ENCODE results near the gene CLDN9.
A peak's percentile ranks its signal among the peaks of the same experiment; 100 is the strongest.

CLDN9 gene

GRCh38 chr16:3036726-3037315 lies 24.1 kb downstream of the CLDN9 start, which contains the start of gene BICDL2:
Gene BICDL2, minus strand, starts transcription at chr16:3036944. Its CDS starts 1,448 bp downstream, at chr16:3035496.
- no peaks in the 10 kb centered on the region for H3K4me1 ChIP-seq (ENCODE audit: control insufficient read depth, insufficient read depth, low read length)
- ChIA-PET CTCF (interaction anchor here (0.9 to 7.2 kb wide), 3 partner anchors 7 to 93 kb away, joined by 3 to 87 read pairs (median 3); no protein-coding TSS in a partner anchor), POLR2A (no interaction called here)

DNA sequence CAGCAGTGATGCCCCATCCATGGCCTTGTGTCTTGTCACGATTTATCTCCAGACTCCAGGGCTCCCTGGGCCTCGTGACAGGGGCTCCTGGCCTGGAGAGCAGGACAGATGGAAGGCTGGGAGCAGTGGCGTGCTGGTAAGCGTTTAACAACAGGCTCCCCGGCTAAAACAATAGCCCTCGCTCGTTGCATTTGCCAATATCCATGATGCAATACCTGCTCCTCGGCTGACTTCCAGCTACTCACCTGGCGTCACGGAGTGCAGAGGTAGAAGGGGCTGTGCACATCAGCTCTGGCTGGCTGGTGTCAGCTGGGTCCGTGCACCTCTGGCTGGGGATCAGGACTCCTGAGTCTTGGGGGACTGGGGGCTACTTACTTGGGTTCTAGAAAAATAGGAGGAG lies 25.5 kb downstream of the CLDN9 start:
- no peak overlapping the region for H3K4me3 ChIP-seq (ENCODE audit: low read depth, low read length)
- POLR2A ChIA-PET: no interaction called here

More at GRCh38 chr16:3036726-3037315, 24.1 kb downstream of the CLDN9 start, which contains the start of gene BICDL2:
- Histone ChIP-seq H3K4me3 (ENCODE audit: low read depth, low read length) (no peak within 1 kb of the TSS), H3K27ac (ENCODE audit: extremely low read depth, low read depth, low read length) (no peak within 1 kb of the TSS), H3K9me3 (ENCODE audit: control insufficient read depth, insufficient read depth, low read depth, low read length) (no peaks in the 10 kb centered on the region), H3K36me3 (ENCODE audit: control insufficient read depth in 2 of 2, insufficient read depth in 1 of 2, low read length in 2 of 2) (no peaks in the 10 kb centered on the region)
- peak; percentile 92 for TF ChIP-seq ZNF664 (tag by site-specific recombination; IDR thresholded peaks at IDR 0.05)
- no peak for TF ChIP-seq ZNF513 (tag by site-specific recombination; IDR thresholded peaks at IDR 0.05)
- no peak for TF ChIP-seq ZNF202 (tag by site-specific recombination; IDR thresholded peaks at IDR 0.05; ENCODE audit: borderline replicate concordance)
- no peak for TF ChIP-seq ZBTB8A (tag by site-specific recombination; IDR thresholded peaks at IDR 0.05)
- no peak for TF ChIP-seq ZNF174 (tag by site-specific recombination; IDR thresholded peaks at IDR 0.05)

DNA sequence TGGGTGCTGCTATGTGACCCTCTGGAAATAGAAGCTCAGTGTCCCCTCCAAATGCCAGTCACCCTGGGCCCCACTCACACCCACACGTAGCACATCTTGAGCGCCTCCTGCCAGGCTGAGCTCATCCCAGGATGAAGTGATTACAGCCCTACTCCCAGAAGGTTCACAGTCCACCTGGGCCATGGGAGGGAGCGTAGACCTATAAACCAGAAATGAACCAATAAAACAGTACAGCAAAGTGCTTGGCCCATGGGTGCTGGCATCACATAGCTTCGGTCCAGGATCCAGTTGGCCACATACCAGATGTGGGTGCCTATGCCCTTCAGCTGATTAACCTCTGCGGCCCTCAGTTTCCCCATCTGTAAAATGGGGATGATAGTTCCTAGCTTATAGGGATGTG lies 26.2 kb downstream of the CLDN9 start:
- no peaks in the 10 kb centered on the region for H3K4me1 ChIP-seq (ENCODE audit: control insufficient read depth, insufficient read depth, low read length)
- no peak overlapping the region for H3K27ac ChIP-seq (ENCODE audit: extremely low read depth, low read depth, low read length)
- CTCF ChIA-PET: interaction anchor here (0.6 to 7.2 kb wide), 4 partner anchors 9 to 91 kb away, joined by 3 to 87 read pairs (median 6); no protein-coding TSS in a partner anchor
- H3K9me3 ChIP-seq (ENCODE audit: control insufficient read depth, insufficient read depth, low read depth, low read length): no peaks in the 10 kb centered on the region
- H3K36me3 ChIP-seq (ENCODE audit: control insufficient read depth in 2 of 2, insufficient read depth in 1 of 2, low read length in 2 of 2): no peaks in the 10 kb centered on the region
- H3K4me3 ChIP-seq (ENCODE audit: low read depth, low read length): no peak overlapping the region
- TF ChIP-seq ZNF140 (tag by site-specific recombination; IDR thresholded peaks at IDR 0.05) (0 out of 2 replicates have a peak, but pooled peaks have one; percentile 20), ZNF658 (tag by site-specific recombination; IDR thresholded peaks at IDR 0.05) (no peak), ZFP69B (tag by site-specific recombination; IDR thresholded peaks at IDR 0.05) (0 out of 2 replicates have a peak, but pooled peaks have one; percentile 50), EGR2 (tag by site-specific recombination; IDR thresholded peaks at IDR 0.05; ENCODE audit: low read depth) (0 out of 2 replicates have a peak, but pooled peaks have one; percentile 13), ZNF211 (tag by site-specific recombination; IDR thresholded peaks at IDR 0.05; ENCODE audit: low read depth) (no peak), ZFHX2 (tag by site-specific recombination; conservative IDR thresholded peaks at IDR 0.05) (peak; percentile 39; the same call in 1 of the 2 replicates)
- TF ChIP-seq, protein P1, sequence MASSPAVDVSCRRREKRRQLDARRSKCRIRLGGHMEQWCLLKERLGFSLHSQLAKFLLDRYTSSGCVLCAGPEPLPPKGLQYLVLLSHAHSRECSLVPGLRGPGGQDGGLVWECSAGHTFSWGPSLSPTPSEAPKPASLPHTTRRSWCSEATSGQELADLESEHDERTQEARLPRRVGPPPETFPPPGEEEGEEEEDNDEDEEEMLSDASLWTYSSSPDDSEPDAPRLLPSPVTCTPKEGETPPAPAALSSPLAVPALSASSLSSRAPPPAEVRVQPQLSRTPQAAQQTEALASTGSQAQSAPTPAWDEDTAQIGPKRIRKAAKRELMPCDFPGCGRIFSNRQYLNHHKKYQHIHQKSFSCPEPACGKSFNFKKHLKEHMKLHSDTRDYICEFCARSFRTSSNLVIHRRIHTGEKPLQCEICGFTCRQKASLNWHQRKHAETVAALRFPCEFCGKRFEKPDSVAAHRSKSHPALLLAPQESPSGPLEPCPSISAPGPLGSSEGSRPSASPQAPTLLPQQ (tag by site-specific recombination; IDR thresholded peaks at IDR 0.05): peak; percentile 51; the same call in 1 of the 2 replicates
- POLR2A ChIA-PET: interaction anchor here (0.8 to 3.0 kb wide), 3 partner anchors 10 to 94 kb away, joined by 3 to 10 read pairs (median 4); partner anchors contain the start of gene TNFRSF12A

More for the DNA sequence above, 25.5 kb downstream of the CLDN9 start:
- H3K36me3 ChIP-seq (ENCODE audit: control insufficient read depth in 2 of 2, insufficient read depth in 1 of 2, low read length in 2 of 2): no peaks in the 10 kb centered on the region
- no peaks in the 10 kb centered on the region for H3K9me3 ChIP-seq (ENCODE audit: control insufficient read depth, insufficient read depth, low read depth, low read length)
- no peak overlapping the region for H3K27ac ChIP-seq (ENCODE audit: extremely low read depth, low read depth, low read length)
- CTCF ChIA-PET: interaction anchor here (0.6 to 7.2 kb wide), 5 partner anchors 8 to 92 kb away, joined by 3 to 87 read pairs (median 5); no protein-coding TSS in a partner anchor
- TF ChIP-seq, protein P2, sequence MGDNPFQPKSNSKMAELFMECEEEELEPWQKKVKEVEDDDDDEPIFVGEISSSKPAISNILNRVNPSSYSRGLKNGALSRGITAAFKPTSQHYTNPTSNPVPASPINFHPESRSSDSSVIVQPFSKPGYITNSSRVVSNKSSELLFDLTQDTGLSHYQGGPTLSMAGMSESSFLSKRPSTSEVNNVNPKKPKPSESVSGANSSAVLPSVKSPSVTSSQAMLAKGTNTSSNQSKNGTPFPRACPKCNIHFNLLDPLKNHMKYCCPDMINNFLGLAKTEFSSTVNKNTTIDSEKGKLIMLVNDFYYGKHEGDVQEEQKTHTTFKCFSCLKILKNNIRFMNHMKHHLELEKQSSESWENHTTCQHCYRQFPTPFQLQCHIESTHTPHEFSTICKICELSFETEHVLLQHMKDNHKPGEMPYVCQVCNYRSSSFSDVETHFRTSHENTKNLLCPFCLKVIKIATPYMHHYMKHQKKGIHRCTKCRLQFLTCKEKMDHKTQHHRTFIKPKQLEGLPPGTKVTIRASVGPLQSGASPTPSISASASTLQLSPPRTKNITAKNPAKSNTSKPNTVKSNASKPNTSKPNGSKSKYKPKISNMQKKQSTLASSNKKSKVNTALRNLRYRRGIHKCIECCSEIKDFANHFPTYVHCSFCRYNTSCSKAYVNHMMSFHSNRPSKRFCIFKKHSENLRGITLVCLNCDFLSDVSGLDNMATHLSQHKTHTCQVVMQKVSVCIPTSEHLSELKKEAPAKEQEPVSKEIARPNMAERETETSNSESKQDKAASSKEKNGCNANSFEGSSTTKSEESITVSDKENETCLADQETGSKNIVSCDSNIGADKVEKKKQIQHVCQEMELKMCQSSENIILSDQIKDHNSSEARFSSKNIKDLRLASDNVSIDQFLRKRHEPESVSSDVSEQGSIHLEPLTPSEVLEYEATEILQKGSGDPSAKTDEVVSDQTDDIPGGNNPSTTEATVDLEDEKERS (tag by site-specific recombination; IDR thresholded peaks at IDR 0.05): no peak
- TF ChIP-seq ZXDB (tag by site-specific recombination; IDR thresholded peaks at IDR 0.05) (peak; percentile 47; the same call in 1 of the 2 replicates), ZNF394 (tag by site-specific recombination; IDR thresholded peaks at IDR 0.05; ENCODE audit: borderline replicate concordance) (peak; percentile 26; the same call in 1 of the 2 replicates), SCRT1 (tag by site-specific recombination; IDR thresholded peaks at IDR 0.05; ENCODE audit: borderline replicate concordance) (no peak)
- H3K4me1 ChIP-seq (ENCODE audit: control insufficient read depth, insufficient read depth, low read length): no peaks in the 10 kb centered on the region

All from HEK293 (cell line).